Panc1 (cell line): ENCODE data around the gene MRGPRF. TPM values are rescaled to one million over a fixed set of nuclear protein-coding genes. Genes with fewer than 3 reads are reported as not detected.

Experiments
- ATAC-seq: fragments of 200-7000 bp; cut with Tn5 transposase; 2 replicates; pipeline ENCODE4 v1.9.1; 2020; ENCODE audit warnings: mild to moderate bottlenecking, moderate library complexity
- BruUV-seq: library from RNA; stranded (reverse); fragments of 400-500 nt; replicated peaks from 2 replicates; lab custom pipeline; 2021; lab: Mats Ljungman, UMichigan
- CTCF ChIA-PET: fragments of 300-600 bp; sonication (Branson Sonifier 250); formaldehyde crosslinking; loops from one replicate; lab custom pipeline; 2022; ENCODE audit warnings: antibody characterized with exemption; lab: Charles Lee
- POLR2A ChIA-PET: fragments of 300-600 bp; sonication (Branson Sonifier 250); formaldehyde crosslinking; loops from one replicate; lab custom pipeline; 2022; ENCODE audit warnings: antibody characterized with exemption; lab: Charles Lee
- DNase-seq: peaks from one replicate; pipeline ENCODE4 v3.0.0-alpha.2; 2010; ENCODE audit warnings: low read depth, low spot score
- H3K27ac ChIP-seq: 2 replicates; pipeline ENCODE4 v1.5.1; 2011; ENCODE audit warnings: mild to moderate bottlenecking, low read length, inconsistent platforms
- H3K27me3 ChIP-seq: fragments of 200-500 bp; sonication (Bioruptor generic); 2 replicates; pipeline ENCODE4 v1.6.0; 2014; ENCODE audit warnings: low read length, inconsistent platforms; ENCODE audit not compliant: control insufficient read depth, insufficient read depth
- H3K36me3 ChIP-seq: fragments of 200-500 bp; sonication (Bioruptor generic); 2 replicates; pipeline ENCODE4 v1.5.1; 2014; ENCODE audit warnings: inconsistent platforms, mild to moderate bottlenecking, low read length, moderate library complexity; ENCODE audit not compliant: control insufficient read depth, insufficient read depth
- H3K4me1 ChIP-seq: 2 replicates; pipeline ENCODE4 v1.5.1; 2011; ENCODE audit warnings: inconsistent platforms, mild to moderate bottlenecking, low read length, moderate library complexity; ENCODE audit not compliant: control insufficient read depth, insufficient read depth
- H3K4me3 ChIP-seq, 2 experiments: 2 replicates each; pipeline ENCODE4 v1.5.1; 2011 to 2012; ENCODE audit warnings: low read depth in 2 of 2, low read length in 2 of 2, mild to moderate bottlenecking in 2 of 2, inconsistent platforms in 1 of 2, moderate library complexity in 1 of 2
- H3K9me3 ChIP-seq: fragments of 200-500 bp; sonication (Bioruptor generic); 2 replicates; pipeline ENCODE4 v1.5.1; 2014; ENCODE audit warnings: low read depth, mild to moderate bottlenecking, inconsistent platforms, low read length, moderate library complexity; ENCODE audit not compliant: control insufficient read depth, insufficient read depth
- POLR2AphosphoS5 ChIP-seq: IDR thresholded peaks from 2 replicates; pipeline ENCODE4 v1.6.1; 2012; ENCODE audit warnings: mild to moderate bottlenecking, low read depth, low read length, moderate library complexity
- SIN3A ChIP-seq: IDR thresholded peaks from 2 replicates; pipeline ENCODE4 v1.6.1; 2012; ENCODE audit warnings: low read depth, mild to moderate bottlenecking, low read length, moderate library complexity, borderline replicate concordance; ENCODE audit not compliant: insufficient read depth
- TCF7L2 ChIP-seq: IDR thresholded peaks from 2 replicates; pipeline ENCODE4 v1.6.1; 2011; ENCODE audit warnings: mild to moderate bottlenecking, low read depth, low read length, inconsistent platforms
- in situ Hi-C: cut with HindIII; loops from 2 replicates; pipeline ENCODE4 v1.10.0; 2016; ENCODE audit warnings: low sequenced_read_pairs, low pct_unique_long_range_greater_than_20kb
- intact Hi-C: fragments of 100-400 bp; cut with micrococcal nuclease; formaldehyde crosslinking; loops from one replicate; pipeline ENCODE4 v1.10.0; 2022; ENCODE audit not compliant: unreplicated experiment
- total RNA-seq: library from RNA; stranded (reverse); gene quantifications from one replicate; pipeline ENCODE4 v1.2.1, GENCODE V29; 2021; ENCODE audit not compliant: unreplicated experiment
- TF ChIP-seq, protein P1 (sequence below): fragments of 450-650 bp; IDR thresholded peaks from 2 replicates; pipeline ENCODE4 v1.5.1; 2017; ENCODE audit warnings: mild to moderate bottlenecking
- TF ChIP-seq, protein P2 (sequence below), 2 experiments: IDR thresholded peaks; 2 replicates each; pipeline ENCODE4 v1.6.1; 2011 to 2012; ENCODE audit warnings: low read depth in 2 of 2, control low read depth in 1 of 2, low read length in 1 of 2, mild to moderate bottlenecking in 1 of 2, moderate library complexity in 1 of 2; ENCODE audit not compliant: insufficient read depth in 1 of 2

MRGPRF gene
- total RNA-seq, 1 experiment from 2014 or later = 0.36 TPM

DNA sequence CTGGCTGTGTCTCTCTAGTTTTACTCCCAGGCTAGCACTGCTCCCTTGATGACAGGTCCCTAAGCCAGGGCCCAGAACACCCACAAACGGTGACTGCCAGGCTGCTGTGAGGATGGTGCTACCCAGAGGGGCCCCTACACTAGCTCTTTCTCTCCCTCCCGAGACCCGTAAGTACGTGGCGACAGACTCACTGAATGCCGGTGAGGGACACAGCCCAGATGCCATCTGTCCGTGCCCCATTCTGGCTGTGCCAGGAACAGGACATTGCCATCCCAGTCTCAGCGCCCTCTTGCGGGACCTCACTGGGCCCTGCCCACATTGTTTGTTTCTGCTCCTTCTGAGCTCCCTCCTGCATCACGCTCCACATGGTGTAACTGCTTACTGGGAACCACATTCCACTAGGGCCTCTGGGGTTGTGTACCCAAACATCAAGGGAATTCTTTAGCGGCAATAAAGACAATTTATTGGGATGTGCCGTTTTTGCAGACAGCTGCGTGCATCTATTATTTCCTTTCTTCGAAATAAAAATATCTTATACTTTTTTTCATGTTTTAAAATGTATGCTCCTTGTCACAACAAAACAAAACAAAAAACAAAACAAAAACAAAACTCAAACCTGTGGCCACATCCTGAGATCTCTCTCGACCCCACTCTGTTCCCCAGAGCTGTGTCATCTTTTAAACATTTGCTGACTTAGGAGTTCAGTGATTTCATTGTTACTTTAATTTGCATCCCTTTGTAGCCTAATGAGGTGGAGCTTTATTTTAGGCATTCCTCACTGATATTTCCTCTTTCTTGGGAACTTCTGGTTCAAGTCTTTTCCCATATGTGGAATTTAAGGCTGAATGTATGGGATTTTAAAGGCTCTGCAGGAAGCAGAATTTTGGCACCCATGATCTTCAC lies 31.3 kb upstream of the MRGPRF start:
- no peaks in the 10 kb centered on the region; the same call in 1 of the 2 replicates for H3K36me3 ChIP-seq
- ChIA-PET POLR2A (interaction anchor here (0.5 kb wide), 1 partner anchor 25 kb away, joined by 4 read pairs; no protein-coding TSS in a partner anchor), CTCF (interaction anchor here (0.5 to 1.3 kb wide), 10 partner anchors 9 to 906 kb away, joined by 3 to 5 read pairs (median 3); no protein-coding TSS in a partner anchor)
- no peak overlapping the region for H3K27ac ChIP-seq
- peaks cover 14% of the 10 kb centered on the region for H3K4me1 ChIP-seq
- no peaks in the 10 kb centered on the region for H3K27me3 ChIP-seq
- H3K9me3 ChIP-seq = no peaks in the 10 kb centered on the region
- in situ Hi-C loops (no loop called here), intact Hi-C loops (loop anchor here (5.0 kb wide), 1 partner anchor 142 kb away; the partner anchor contains the start of genes IGHMBP2 and MRPL21)
- TF ChIP-seq SIN3A = no peak
- TF ChIP-seq POLR2AphosphoS5 = no peak
- TF ChIP-seq, protein P1, sequence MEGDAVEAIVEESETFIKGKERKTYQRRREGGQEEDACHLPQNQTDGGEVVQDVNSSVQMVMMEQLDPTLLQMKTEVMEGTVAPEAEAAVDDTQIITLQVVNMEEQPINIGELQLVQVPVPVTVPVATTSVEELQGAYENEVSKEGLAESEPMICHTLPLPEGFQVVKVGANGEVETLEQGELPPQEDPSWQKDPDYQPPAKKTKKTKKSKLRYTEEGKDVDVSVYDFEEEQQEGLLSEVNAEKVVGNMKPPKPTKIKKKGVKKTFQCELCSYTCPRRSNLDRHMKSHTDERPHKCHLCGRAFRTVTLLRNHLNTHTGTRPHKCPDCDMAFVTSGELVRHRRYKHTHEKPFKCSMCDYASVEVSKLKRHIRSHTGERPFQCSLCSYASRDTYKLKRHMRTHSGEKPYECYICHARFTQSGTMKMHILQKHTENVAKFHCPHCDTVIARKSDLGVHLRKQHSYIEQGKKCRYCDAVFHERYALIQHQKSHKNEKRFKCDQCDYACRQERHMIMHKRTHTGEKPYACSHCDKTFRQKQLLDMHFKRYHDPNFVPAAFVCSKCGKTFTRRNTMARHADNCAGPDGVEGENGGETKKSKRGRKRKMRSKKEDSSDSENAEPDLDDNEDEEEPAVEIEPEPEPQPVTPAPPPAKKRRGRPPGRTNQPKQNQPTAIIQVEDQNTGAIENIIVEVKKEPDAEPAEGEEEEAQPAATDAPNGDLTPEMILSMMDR = peak; percentile 97
- peak; percentile 69 for TF ChIP-seq TCF7L2
- BruUV-seq = no TSS peak
- peak; percentile 85 for ATAC-seq
- DNase-seq = peak; percentile 42
- no peak overlapping the region for H3K4me3 ChIP-seq

DNA sequence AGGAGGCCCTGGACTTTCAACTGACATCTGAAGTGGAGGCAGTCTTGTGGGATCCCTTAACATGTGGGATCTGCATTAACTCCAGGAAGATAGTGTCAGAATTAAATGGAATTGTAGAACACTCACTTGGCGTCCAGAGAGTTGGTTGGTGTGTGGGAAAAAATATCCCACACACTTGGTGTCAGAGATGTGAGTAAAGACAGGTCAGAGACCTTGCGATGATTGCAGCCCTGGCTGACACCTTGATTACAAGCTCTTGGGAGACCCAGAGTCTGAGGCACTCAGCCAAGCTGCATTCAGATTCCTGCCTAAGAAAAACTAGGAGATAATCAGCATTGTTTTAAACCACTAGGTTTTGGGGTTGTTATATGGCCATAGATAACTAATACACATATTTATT lies 28.5 kb upstream of the MRGPRF start:
- in situ Hi-C loops (no loop called here), intact Hi-C loops (loop anchor here (5.0 kb wide), 1 partner anchor 139 kb away; the partner anchor contains the start of genes IGHMBP2 and MRPL21)
- no peak for ATAC-seq
- ChIA-PET CTCF (no interaction called here), POLR2A (no interaction called here)
- H3K4me1 ChIP-seq = peaks cover 7% of the 10 kb centered on the region; the same call in 1 of the 2 replicates
- H3K4me3 ChIP-seq = no peak overlapping the region
- TF ChIP-seq SIN3A = no peak
- TF ChIP-seq, protein P1 = no peak
- TF ChIP-seq, protein P2, sequence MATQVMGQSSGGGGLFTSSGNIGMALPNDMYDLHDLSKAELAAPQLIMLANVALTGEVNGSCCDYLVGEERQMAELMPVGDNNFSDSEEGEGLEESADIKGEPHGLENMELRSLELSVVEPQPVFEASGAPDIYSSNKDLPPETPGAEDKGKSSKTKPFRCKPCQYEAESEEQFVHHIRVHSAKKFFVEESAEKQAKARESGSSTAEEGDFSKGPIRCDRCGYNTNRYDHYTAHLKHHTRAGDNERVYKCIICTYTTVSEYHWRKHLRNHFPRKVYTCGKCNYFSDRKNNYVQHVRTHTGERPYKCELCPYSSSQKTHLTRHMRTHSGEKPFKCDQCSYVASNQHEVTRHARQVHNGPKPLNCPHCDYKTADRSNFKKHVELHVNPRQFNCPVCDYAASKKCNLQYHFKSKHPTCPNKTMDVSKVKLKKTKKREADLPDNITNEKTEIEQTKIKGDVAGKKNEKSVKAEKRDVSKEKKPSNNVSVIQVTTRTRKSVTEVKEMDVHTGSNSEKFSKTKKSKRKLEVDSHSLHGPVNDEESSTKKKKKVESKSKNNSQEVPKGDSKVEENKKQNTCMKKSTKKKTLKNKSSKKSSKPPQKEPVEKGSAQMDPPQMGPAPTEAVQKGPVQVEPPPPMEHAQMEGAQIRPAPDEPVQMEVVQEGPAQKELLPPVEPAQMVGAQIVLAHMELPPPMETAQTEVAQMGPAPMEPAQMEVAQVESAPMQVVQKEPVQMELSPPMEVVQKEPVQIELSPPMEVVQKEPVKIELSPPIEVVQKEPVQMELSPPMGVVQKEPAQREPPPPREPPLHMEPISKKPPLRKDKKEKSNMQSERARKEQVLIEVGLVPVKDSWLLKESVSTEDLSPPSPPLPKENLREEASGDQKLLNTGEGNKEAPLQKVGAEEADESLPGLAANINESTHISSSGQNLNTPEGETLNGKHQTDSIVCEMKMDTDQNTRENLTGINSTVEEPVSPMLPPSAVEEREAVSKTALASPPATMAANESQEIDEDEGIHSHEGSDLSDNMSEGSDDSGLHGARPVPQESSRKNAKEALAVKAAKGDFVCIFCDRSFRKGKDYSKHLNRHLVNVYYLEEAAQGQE (IDR thresholded peaks at IDR 0.05; ENCODE audit: insufficient read depth in 1 of 2, low read depth in 2 of 2, low read length in 1 of 2) = no peak
- TF ChIP-seq TCF7L2 = no peak
- no peak for TF ChIP-seq POLR2AphosphoS5
- H3K27me3 ChIP-seq = no peaks in the 10 kb centered on the region
- no peak overlapping the region for H3K27ac ChIP-seq
- H3K36me3 ChIP-seq = no peaks in the 10 kb centered on the region
- no peaks in the 10 kb centered on the region for H3K9me3 ChIP-seq
- DNase-seq = no peak
- BruUV-seq = no TSS peak
